KMS-11 (cell line): ENCODE data around the gene TEFM.

Source experiments
- H2AFZ ChIP-seq: fragments of 200-600 bp; sonication (generic); 2 replicates; pipeline ENCODE4 v1.6.1; 2016; ENCODE audit warnings: antibody characterized with exemption, mixed run types, low read depth
- H3K27ac ChIP-seq: fragments of 200-600 bp; sonication (generic); 2 replicates; pipeline ENCODE4 v1.6.1; 2016; ENCODE audit warnings: mild to moderate bottlenecking, mixed run types
- H3K27me3 ChIP-seq: fragments of 200-600 bp; sonication (generic); 2 replicates; pipeline ENCODE4 v1.6.1; 2017; ENCODE audit warnings: mild to moderate bottlenecking, low read depth, mixed run types, moderate library complexity; ENCODE audit not compliant: insufficient read depth
- H3K36me3 ChIP-seq: fragments of 200-600 bp; sonication (generic); 2 replicates; pipeline ENCODE4 v1.6.1; 2017; ENCODE audit warnings: mild to moderate bottlenecking, mixed run types; ENCODE audit not compliant: insufficient read depth
- H3K4me1 ChIP-seq: fragments of 200-600 bp; sonication (generic); 2 replicates; pipeline ENCODE4 v1.6.1; 2016; ENCODE audit warnings: mild to moderate bottlenecking, low read depth, mixed run types; ENCODE audit not compliant: poor library complexity, severe bottlenecking
- H3K4me2 ChIP-seq: fragments of 200-600 bp; sonication (generic); 2 replicates; pipeline ENCODE4 v1.7.0; 2016; ENCODE audit warnings: mild to moderate bottlenecking, mixed run types
- H3K4me3 ChIP-seq: fragments of 200-600 bp; sonication (generic); IDR thresholded peaks from 2 replicates; pipeline ENCODE4 v1.6.1; 2017; ENCODE audit warnings: low read depth, low read length, mixed read lengths; ENCODE audit not compliant: insufficient read depth
- H3K79me2 ChIP-seq: fragments of 200-600 bp; sonication (generic); 2 replicates; pipeline ENCODE4 v1.6.1; 2016; ENCODE audit warnings: low read depth, mixed run types; ENCODE audit not compliant: insufficient read depth
- H3K9ac ChIP-seq: fragments of 200-600 bp; sonication (generic); 2 replicates; pipeline ENCODE4 v1.6.1; 2016; ENCODE audit warnings: mild to moderate bottlenecking, mixed run types
- H4K20me1 ChIP-seq: fragments of 200-600 bp; sonication (generic); 2 replicates; pipeline ENCODE4 v1.6.1; 2016; ENCODE audit warnings: mild to moderate bottlenecking, mixed run types; ENCODE audit not compliant: insufficient read depth
- TF ChIP-seq, protein P1 (sequence below): fragments of 200-600 bp; sonication (generic); conservative IDR thresholded peaks from 2 replicates; pipeline ENCODE4 v1.6.1; 2017; ENCODE audit warnings: low read depth, mild to moderate bottlenecking, antibody characterized with exemption, low read length, moderate library complexity, mixed read lengths

The TEFM gene

DNA sequence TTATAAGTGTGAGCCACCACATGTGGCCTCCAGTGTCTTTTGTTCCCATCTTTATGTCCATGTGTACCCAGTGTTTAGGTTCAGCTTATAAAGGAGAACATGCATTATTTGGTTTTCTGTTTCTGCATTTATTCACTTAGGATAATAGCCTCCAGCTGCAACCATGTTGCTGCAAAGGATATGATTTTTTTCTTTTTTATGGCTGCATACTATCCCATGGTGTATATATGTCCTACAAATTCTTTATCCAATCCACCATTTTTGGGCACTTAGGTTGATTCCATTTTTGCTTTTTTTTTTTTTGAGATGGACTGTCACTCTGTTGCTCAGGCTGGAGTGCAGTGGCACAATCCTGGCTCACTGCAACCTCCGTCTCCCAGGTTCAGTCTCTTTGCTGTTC, 41.4 kb downstream of the TEFM start:
- Histone ChIP-seq H3K27me3 (no peaks in the 10 kb centered on the region), H3K9ac (no peak overlapping the region), H3K4me2 (no peak overlapping the region), H3K27ac (no peak overlapping the region), H3K4me1 (no peaks in the 10 kb centered on the region), H3K36me3 (peaks cover 6% of the 10 kb centered on the region), H2AFZ (no peak overlapping the region), H4K20me1 (no peaks in the 10 kb centered on the region), H3K4me3 (no peak overlapping the region), H3K79me2 (no peaks in the 10 kb centered on the region)
- TF ChIP-seq, protein P1, sequence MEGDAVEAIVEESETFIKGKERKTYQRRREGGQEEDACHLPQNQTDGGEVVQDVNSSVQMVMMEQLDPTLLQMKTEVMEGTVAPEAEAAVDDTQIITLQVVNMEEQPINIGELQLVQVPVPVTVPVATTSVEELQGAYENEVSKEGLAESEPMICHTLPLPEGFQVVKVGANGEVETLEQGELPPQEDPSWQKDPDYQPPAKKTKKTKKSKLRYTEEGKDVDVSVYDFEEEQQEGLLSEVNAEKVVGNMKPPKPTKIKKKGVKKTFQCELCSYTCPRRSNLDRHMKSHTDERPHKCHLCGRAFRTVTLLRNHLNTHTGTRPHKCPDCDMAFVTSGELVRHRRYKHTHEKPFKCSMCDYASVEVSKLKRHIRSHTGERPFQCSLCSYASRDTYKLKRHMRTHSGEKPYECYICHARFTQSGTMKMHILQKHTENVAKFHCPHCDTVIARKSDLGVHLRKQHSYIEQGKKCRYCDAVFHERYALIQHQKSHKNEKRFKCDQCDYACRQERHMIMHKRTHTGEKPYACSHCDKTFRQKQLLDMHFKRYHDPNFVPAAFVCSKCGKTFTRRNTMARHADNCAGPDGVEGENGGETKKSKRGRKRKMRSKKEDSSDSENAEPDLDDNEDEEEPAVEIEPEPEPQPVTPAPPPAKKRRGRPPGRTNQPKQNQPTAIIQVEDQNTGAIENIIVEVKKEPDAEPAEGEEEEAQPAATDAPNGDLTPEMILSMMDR: no peak

DNA sequence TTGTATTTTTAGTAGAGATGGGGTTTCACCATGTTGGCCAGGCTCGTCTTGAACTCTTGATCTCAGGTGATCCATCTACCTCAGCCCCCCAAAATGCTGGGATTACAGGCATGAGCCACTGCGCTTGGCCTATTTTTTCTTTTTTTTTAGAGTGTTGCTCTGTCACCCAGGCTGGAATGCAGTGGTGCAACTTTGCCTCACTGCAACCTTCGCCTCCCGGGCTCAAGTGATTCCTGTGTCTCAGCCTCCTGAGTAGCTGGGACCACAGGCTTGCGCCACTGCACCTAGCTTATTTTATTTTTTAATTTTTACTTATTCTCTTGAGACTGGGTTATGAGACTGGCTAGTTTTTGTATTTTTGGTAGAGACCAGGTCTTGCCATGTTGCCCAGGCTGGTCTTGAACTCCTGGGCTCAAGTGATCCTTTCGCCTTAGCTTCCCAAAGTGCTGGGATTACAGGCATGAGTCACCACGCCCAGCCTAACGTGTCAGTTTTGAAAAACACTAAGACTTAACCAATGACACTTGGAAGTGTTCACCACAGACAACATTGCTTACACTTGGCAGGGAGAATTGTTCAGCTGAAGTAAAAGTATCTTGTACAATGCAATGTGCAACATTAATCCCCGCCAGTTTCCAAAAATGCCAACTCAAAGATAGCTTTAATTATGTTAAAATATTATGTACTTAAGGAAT, 47.3 kb downstream of the TEFM start:
- no peaks in the 10 kb centered on the region for H3K27me3 ChIP-seq
- H3K36me3 ChIP-seq: peaks cover 9% of the 10 kb centered on the region; the same call in 1 of the 2 replicates
- TF ChIP-seq, protein P1: no peak
- no peak overlapping the region for H3K4me2 ChIP-seq
- H2AFZ ChIP-seq: no peak overlapping the region
- no peak overlapping the region for H3K9ac ChIP-seq
- H4K20me1 ChIP-seq: no peaks in the 10 kb centered on the region
- no peaks in the 10 kb centered on the region for H3K4me1 ChIP-seq
- H3K79me2 ChIP-seq: no peaks in the 10 kb centered on the region
- no peak overlapping the region for H3K27ac ChIP-seq
- no peak overlapping the region for H3K4me3 ChIP-seq

DNA sequence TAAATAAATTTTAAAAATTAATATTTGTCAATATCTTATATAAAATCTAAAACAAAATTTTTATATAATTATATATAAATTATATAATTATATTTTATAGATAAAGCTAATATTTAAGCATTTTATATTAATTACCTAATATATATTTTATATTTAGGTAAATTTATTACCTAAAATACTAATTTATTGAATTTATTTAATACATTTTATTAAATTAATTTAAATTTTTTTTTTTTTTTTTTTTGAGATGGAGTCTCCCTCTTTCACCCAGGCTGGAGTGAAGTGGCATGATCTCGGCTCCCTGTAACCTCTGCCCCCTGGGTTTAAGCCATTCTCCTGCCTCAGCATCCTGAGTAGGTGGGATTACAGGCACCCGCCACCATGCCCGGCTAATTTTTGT, 51.9 kb downstream of the TEFM start:
- Histone ChIP-seq H3K4me2 (no peak overlapping the region), H3K79me2 (no peaks in the 10 kb centered on the region), H3K4me1 (no peaks in the 10 kb centered on the region), H3K9ac (no peak overlapping the region), H4K20me1 (no peaks in the 10 kb centered on the region), H3K27ac (no peak overlapping the region), H3K27me3 (no peaks in the 10 kb centered on the region), H2AFZ (no peak overlapping the region), H3K4me3 (no peak overlapping the region), H3K36me3 (peaks cover 9% of the 10 kb centered on the region; the same call in 1 of the 2 replicates)
- TF ChIP-seq, protein P1: no peak
